ENCODE results near the gene ENTREP1. TPM values are rescaled to one million over a fixed set of nuclear protein-coding genes. Genes with fewer than 3 reads are reported as not detected.
A peak's percentile ranks its signal among the peaks of the same experiment; 100 is the strongest.

ENTREP1 gene
- total RNA-seq, 1 donor from 2014 or later = 3.1 TPM

GRCh38 chr9:69411246-69411645 lies 86.2 kb downstream of the ENTREP1 start:
- no peak overlapping the region for H3K4me3 ChIP-seq (ENCODE audit: low read depth, low read length)
- H3K27me3 ChIP-seq (ENCODE audit: control insufficient read depth, insufficient read depth, low read length) = no peaks in the 10 kb centered on the region
- TF ChIP-seq CTCF (IDR thresholded peaks at IDR 0.05; ENCODE audit: insufficient read depth, low read length, poor library complexity, severe bottlenecking) = no peak
- no peak for DNase-seq (ENCODE audit: low read depth)
- no peaks in the 10 kb centered on the region for H3K36me3 ChIP-seq (ENCODE audit: control insufficient read depth, insufficient read depth, low read length)

- H3K4me3 ChIP-seq (ENCODE audit: low read depth, low read length) = no peak overlapping the region
- no peak for TF ChIP-seq CTCF (IDR thresholded peaks at IDR 0.05; ENCODE audit: insufficient read depth, low read length, poor library complexity, severe bottlenecking)
- DNase-seq (ENCODE audit: low read depth) = no peak
Measured at GRCh38 chr9:69411931-69412740, 87.1 kb downstream of the ENTREP1 start.

GRCh38 chr9:69412741-69413150 lies 87.7 kb downstream of the ENTREP1 start:
- peak; percentile 19 for DNase-seq (ENCODE audit: low read depth)
- H3K27me3 ChIP-seq (ENCODE audit: control insufficient read depth, insufficient read depth, low read length) = no peaks in the 10 kb centered on the region
- H3K36me3 ChIP-seq (ENCODE audit: control insufficient read depth, insufficient read depth, low read length) = no peaks in the 10 kb centered on the region
- no peak overlapping the region for H3K4me3 ChIP-seq (ENCODE audit: low read depth, low read length)
- peak; percentile 89 for TF ChIP-seq CTCF (IDR thresholded peaks at IDR 0.05; ENCODE audit: insufficient read depth, low read length, poor library complexity, severe bottlenecking)

More at GRCh38 chr9:69411931-69412740, 87.1 kb downstream of the ENTREP1 start:
- no peaks in the 10 kb centered on the region for H3K36me3 ChIP-seq (ENCODE audit: control insufficient read depth, insufficient read depth, low read length)
- no peaks in the 10 kb centered on the region for H3K27me3 ChIP-seq (ENCODE audit: control insufficient read depth, insufficient read depth, low read length)

- no peak for DNase-seq (ENCODE audit: low read depth)
Measured at GRCh38 chr9:69420611-69421270, 95.7 kb downstream of the ENTREP1 start.

GRCh38 chr9:69421908-69422801 lies 97.1 kb downstream of the ENTREP1 start:
- no peak overlapping the region for H3K4me3 ChIP-seq (ENCODE audit: low read depth, low read length)
- H3K27me3 ChIP-seq (ENCODE audit: control insufficient read depth, insufficient read depth, low read length) = no peaks in the 10 kb centered on the region
- no peak for DNase-seq (ENCODE audit: low read depth)
- H3K36me3 ChIP-seq (ENCODE audit: control insufficient read depth, insufficient read depth, low read length) = no peaks in the 10 kb centered on the region
- TF ChIP-seq CTCF (IDR thresholded peaks at IDR 0.05; ENCODE audit: insufficient read depth, low read length, poor library complexity, severe bottlenecking) = peak; percentile 66

More at GRCh38 chr9:69420611-69421270, 95.7 kb downstream of the ENTREP1 start:
- Histone ChIP-seq H3K27me3 (ENCODE audit: control insufficient read depth, insufficient read depth, low read length) (no peaks in the 10 kb centered on the region), H3K36me3 (ENCODE audit: control insufficient read depth, insufficient read depth, low read length) (no peaks in the 10 kb centered on the region), H3K4me3 (ENCODE audit: low read depth, low read length) (no peak overlapping the region)
- TF ChIP-seq CTCF (IDR thresholded peaks at IDR 0.05; ENCODE audit: insufficient read depth, low read length, poor library complexity, severe bottlenecking) = no peak

Data from kidney epithelial cell (primary cell).